Measurements from ENCODE around the gene RASL11B. TPM values are rescaled to one million over a fixed set of nuclear protein-coding genes. Genes with fewer than 3 reads are reported as not detected.
A peak's percentile ranks its signal among the peaks of the same experiment; 100 is the strongest.

Gene RASL11B
- polyA plus RNA-seq, 1 donor, result 2.1 TPM

- no peaks in the 10 kb centered on the region for H3K36me3 ChIP-seq (ENCODE audit: control insufficient read depth, insufficient read depth, low read length)
- no peaks in the 10 kb centered on the region for H3K27me3 ChIP-seq (ENCODE audit: control insufficient read depth, insufficient read depth, low read length)
- H3K27ac ChIP-seq (ENCODE audit: low read length), result no peak overlapping the region
- peaks cover 3% of the 10 kb centered on the region for H3K9me3 ChIP-seq (ENCODE audit: control insufficient read depth, low read depth, low read length)
- DNase-seq, result no peak
- no peak overlapping the region for H3K4me3 ChIP-seq (ENCODE audit: low read length)
- no CpG with 5 or more reads among the region's 2 CpGs for WGBS (ENCODE audit: insufficient coverage, low lambda C conversion rate)
- no peaks in the 10 kb centered on the region for H3K4me1 ChIP-seq (ENCODE audit: control insufficient read depth, insufficient read depth, low read length)
Observed at GRCh38 chr4:52889354-52889753, 27.2 kb downstream of the RASL11B start.

- Histone ChIP-seq H3K27ac (ENCODE audit: low read length) (no peak overlapping the region), H3K27me3 (ENCODE audit: control insufficient read depth, insufficient read depth, low read length) (no peaks in the 10 kb centered on the region), H3K36me3 (ENCODE audit: control insufficient read depth, insufficient read depth, low read length) (no peaks in the 10 kb centered on the region), H3K9me3 (ENCODE audit: control insufficient read depth, low read depth, low read length) (peaks cover 3% of the 10 kb centered on the region), H3K4me3 (ENCODE audit: low read length) (no peak overlapping the region), H3K4me1 (ENCODE audit: control insufficient read depth, insufficient read depth, low read length) (no peaks in the 10 kb centered on the region)
- no peak for DNase-seq
- 40% methylated on average over 1 of the region's 2 CpGs for WGBS (ENCODE audit: insufficient coverage, low lambda C conversion rate)
Observed at GRCh38 chr4:52889778-52890520, 27.8 kb downstream of the RASL11B start.

GRCh38 chr4:52890521-52890791 lies 28.3 kb downstream of the RASL11B start:
- peaks cover 3% of the 10 kb centered on the region for H3K9me3 ChIP-seq (ENCODE audit: control insufficient read depth, low read depth, low read length)
- H3K27ac ChIP-seq (ENCODE audit: low read length), result no peak overlapping the region
- no CpG with 5 or more reads among the region's 1 CpG for WGBS (ENCODE audit: insufficient coverage, low lambda C conversion rate)
- H3K27me3 ChIP-seq (ENCODE audit: control insufficient read depth, insufficient read depth, low read length), result no peaks in the 10 kb centered on the region
- H3K4me3 ChIP-seq (ENCODE audit: low read length), result no peak overlapping the region
- no peaks in the 10 kb centered on the region for H3K36me3 ChIP-seq (ENCODE audit: control insufficient read depth, insufficient read depth, low read length)
- H3K4me1 ChIP-seq (ENCODE audit: control insufficient read depth, insufficient read depth, low read length), result no peaks in the 10 kb centered on the region
- DNase-seq, result no peak

GRCh38 chr4:52891743-52892142 lies 29.6 kb downstream of the RASL11B start:
- no CpG with 5 or more reads among the region's 1 CpG for WGBS (ENCODE audit: insufficient coverage, low lambda C conversion rate)
- no peak for DNase-seq
- Histone ChIP-seq H3K27ac (ENCODE audit: low read length) (no peak overlapping the region), H3K27me3 (ENCODE audit: control insufficient read depth, insufficient read depth, low read length) (no peaks in the 10 kb centered on the region), H3K36me3 (ENCODE audit: control insufficient read depth, insufficient read depth, low read length) (no peaks in the 10 kb centered on the region), H3K4me3 (ENCODE audit: low read length) (no peak overlapping the region), H3K9me3 (ENCODE audit: control insufficient read depth, low read depth, low read length) (no peaks in the 10 kb centered on the region), H3K4me1 (ENCODE audit: control insufficient read depth, insufficient read depth, low read length) (no peaks in the 10 kb centered on the region)

- 100% methylated on average over 1 of the region's 3 CpGs for WGBS (ENCODE audit: insufficient coverage, low lambda C conversion rate)
- H3K4me1 ChIP-seq (ENCODE audit: control insufficient read depth, insufficient read depth, low read length), result no peaks in the 10 kb centered on the region
- no peak overlapping the region for H3K27ac ChIP-seq (ENCODE audit: low read length)
- no peak for DNase-seq
- no peaks in the 10 kb centered on the region for H3K27me3 ChIP-seq (ENCODE audit: control insufficient read depth, insufficient read depth, low read length)
- no peaks in the 10 kb centered on the region for H3K36me3 ChIP-seq (ENCODE audit: control insufficient read depth, insufficient read depth, low read length)
- H3K9me3 ChIP-seq (ENCODE audit: control insufficient read depth, low read depth, low read length), result no peaks in the 10 kb centered on the region
- no peak overlapping the region for H3K4me3 ChIP-seq (ENCODE audit: low read length)
Observed at GRCh38 chr4:52892880-52893279, 30.8 kb downstream of the RASL11B start.

GRCh38 chr4:52894443-52894842 lies 32.3 kb downstream of the RASL11B start:
- H3K27me3 ChIP-seq (ENCODE audit: control insufficient read depth, insufficient read depth, low read length), result no peaks in the 10 kb centered on the region
- H3K9me3 ChIP-seq (ENCODE audit: control insufficient read depth, low read depth, low read length), result no peaks in the 10 kb centered on the region
- no CpG with 5 or more reads among the region's 1 CpG for WGBS (ENCODE audit: insufficient coverage, low lambda C conversion rate)
- no peak overlapping the region for H3K27ac ChIP-seq (ENCODE audit: low read length)
- H3K36me3 ChIP-seq (ENCODE audit: control insufficient read depth, insufficient read depth, low read length), result no peaks in the 10 kb centered on the region
- no peaks in the 10 kb centered on the region for H3K4me1 ChIP-seq (ENCODE audit: control insufficient read depth, insufficient read depth, low read length)
- no peak for DNase-seq
- H3K4me3 ChIP-seq (ENCODE audit: low read length), result no peak overlapping the region

- Histone ChIP-seq H3K27ac (ENCODE audit: low read length) (no peak overlapping the region), H3K27me3 (ENCODE audit: control insufficient read depth, insufficient read depth, low read length) (no peaks in the 10 kb centered on the region), H3K4me3 (ENCODE audit: low read length) (no peak overlapping the region), H3K9me3 (ENCODE audit: control insufficient read depth, low read depth, low read length) (peaks cover 6% of the 10 kb centered on the region), H3K4me1 (ENCODE audit: control insufficient read depth, insufficient read depth, low read length) (no peaks in the 10 kb centered on the region), H3K36me3 (ENCODE audit: control insufficient read depth, insufficient read depth, low read length) (no peaks in the 10 kb centered on the region)
- no CpG with 5 or more reads among the region's 4 CpGs for WGBS (ENCODE audit: insufficient coverage, low lambda C conversion rate)
- no peak for DNase-seq
Observed at GRCh38 chr4:52903273-52903672, 41.2 kb downstream of the RASL11B start.

GRCh38 chr4:52904421-52904820 lies 42.3 kb downstream of the RASL11B start:
- Histone ChIP-seq H3K4me3 (ENCODE audit: low read length) (no peak overlapping the region), H3K4me1 (ENCODE audit: control insufficient read depth, insufficient read depth, low read length) (no peaks in the 10 kb centered on the region), H3K36me3 (ENCODE audit: control insufficient read depth, insufficient read depth, low read length) (no peaks in the 10 kb centered on the region), H3K27me3 (ENCODE audit: control insufficient read depth, insufficient read depth, low read length) (no peaks in the 10 kb centered on the region), H3K27ac (ENCODE audit: low read length) (no peak overlapping the region), H3K9me3 (ENCODE audit: control insufficient read depth, low read depth, low read length) (peaks cover 6% of the 10 kb centered on the region)
- no peak for DNase-seq
- no CpG with 5 or more reads among the region's 4 CpGs for WGBS (ENCODE audit: insufficient coverage, low lambda C conversion rate)

GRCh38 chr4:52907510-52907909 lies 45.4 kb downstream of the RASL11B start:
- Histone ChIP-seq H3K27ac (ENCODE audit: low read length) (no peak overlapping the region), H3K4me1 (ENCODE audit: control insufficient read depth, insufficient read depth, low read length) (peaks cover 1% of the 10 kb centered on the region), H3K4me3 (ENCODE audit: low read length) (no peak overlapping the region), H3K36me3 (ENCODE audit: control insufficient read depth, insufficient read depth, low read length) (no peaks in the 10 kb centered on the region), H3K27me3 (ENCODE audit: control insufficient read depth, insufficient read depth, low read length) (no peaks in the 10 kb centered on the region), H3K9me3 (ENCODE audit: control insufficient read depth, low read depth, low read length) (no peaks in the 10 kb centered on the region)
- DNase-seq, result no peak
- no CpG with 5 or more reads among the region's 2 CpGs for WGBS (ENCODE audit: insufficient coverage, low lambda C conversion rate)

- Histone ChIP-seq H3K4me3 (ENCODE audit: low read length) (no peak overlapping the region), H3K9me3 (ENCODE audit: control insufficient read depth, low read depth, low read length) (no peaks in the 10 kb centered on the region), H3K4me1 (ENCODE audit: control insufficient read depth, insufficient read depth, low read length) (peaks cover 24% of the 10 kb centered on the region), H3K36me3 (ENCODE audit: control insufficient read depth, insufficient read depth, low read length) (no peaks in the 10 kb centered on the region), H3K27ac (ENCODE audit: low read length) (no peak overlapping the region), H3K27me3 (ENCODE audit: control insufficient read depth, insufficient read depth, low read length) (no peaks in the 10 kb centered on the region)
- DNase-seq, result no peak
Observed at GRCh38 chr4:52910115-52910514, 48.0 kb downstream of the RASL11B start.

- Histone ChIP-seq H3K4me3 (ENCODE audit: low read length) (no peak overlapping the region), H3K9me3 (ENCODE audit: control insufficient read depth, low read depth, low read length) (no peaks in the 10 kb centered on the region), H3K27me3 (ENCODE audit: control insufficient read depth, insufficient read depth, low read length) (no peaks in the 10 kb centered on the region), H3K36me3 (ENCODE audit: control insufficient read depth, insufficient read depth, low read length) (no peaks in the 10 kb centered on the region), H3K27ac (ENCODE audit: low read length) (no peak overlapping the region), H3K4me1 (ENCODE audit: control insufficient read depth, insufficient read depth, low read length) (peaks cover 32% of the 10 kb centered on the region)
- peak; percentile 71 for DNase-seq
- 10% methylated on average over 2 of the region's 3 CpGs for WGBS (ENCODE audit: insufficient coverage, low lambda C conversion rate)
Observed at GRCh38 chr4:52911684-52912294, 49.7 kb downstream of the RASL11B start.
